OCI-LY3 (cell line): ENCODE measurements around the gene TTLL5.

Experiments used
- H2AFZ ChIP-seq: fragments of 200-600, 300-600 bp; shearing (Covaris generic); 2 replicates; pipeline ENCODE4 v1.6.0; 2014; ENCODE audit warnings: antibody characterized with exemption, low read depth, low read length
- H3K27ac ChIP-seq: fragments of 200-600, 300-600 bp; sonication (generic); 2 replicates; pipeline ENCODE4 v1.5.1; 2014; ENCODE audit warnings: mild to moderate bottlenecking, low read length, moderate library complexity, mixed read lengths
- H3K27me3 ChIP-seq: fragments of 200-600, 300-600 bp; sonication (generic); 2 replicates; pipeline ENCODE4 v1.6.1; 2014; ENCODE audit warnings: low read depth, low read length, mixed read lengths
- H3K36me3 ChIP-seq: fragments of 200-600, 300-600 bp; sonication (generic); replicated peaks from 2 replicates; pipeline ENCODE3; 2014; ENCODE audit warnings: low read depth, low read length, mixed read lengths
- H3K4me1 ChIP-seq: fragments of 300-600, 200-600 bp; sonication (generic); 2 replicates; pipeline ENCODE4 v1.6.1; 2014; ENCODE audit warnings: low read length, mixed read lengths
- H3K4me2 ChIP-seq: fragments of 200-600, 300-600 bp; sonication (generic); 2 replicates; pipeline ENCODE4 v1.6.1; 2014; ENCODE audit warnings: low read length, mixed read lengths
- H3K4me3 ChIP-seq: fragments of 300-600, 200-600 bp; sonication (generic); 2 replicates; pipeline ENCODE4 v1.5.1; 2014; ENCODE audit warnings: antibody characterized with exemption, mild to moderate bottlenecking, low read length, moderate library complexity
- H3K79me2 ChIP-seq: fragments of 300-600, 200-600 bp; shearing (Covaris generic); 2 replicates; pipeline ENCODE4 v1.6.1; 2014; ENCODE audit warnings: mild to moderate bottlenecking, low read length, mixed read lengths
- H3K9ac ChIP-seq: fragments of 300-600, 200-600 bp; shearing (Covaris generic); 2 replicates; pipeline ENCODE4 v1.6.0; 2014; ENCODE audit warnings: mild to moderate bottlenecking, low read length, moderate library complexity
- H3K9me3 ChIP-seq: fragments of 200-600, 300-600 bp; shearing (Covaris generic); 2 replicates; pipeline ENCODE4 v1.6.1; 2014; ENCODE audit warnings: low read length, mixed read lengths; ENCODE audit not compliant: insufficient read depth
- H4K20me1 ChIP-seq: fragments of 200-600, 300-600 bp; sonication (generic); 2 replicates; pipeline ENCODE4 v1.6.1; 2016; ENCODE audit warnings: low read length, mixed read lengths; ENCODE audit not compliant: insufficient read depth
- EZH2phosphoT487 ChIP-seq: fragments of 200-600 bp; shearing (Covaris generic); IDR thresholded peaks from 2 replicates; pipeline ENCODE4 v1.6.1; 2018; ENCODE audit warnings: antibody characterized with exemption, mixed run types, low read depth
- TF ChIP-seq, protein P1 (sequence below): fragments of 200-600, 300-600 bp; sonication (generic); IDR thresholded peaks from 2 replicates; pipeline ENCODE4 v1.5.1; 2014; ENCODE audit warnings: antibody characterized with exemption, low read length, low read depth

TTLL5 gene

DNA sequence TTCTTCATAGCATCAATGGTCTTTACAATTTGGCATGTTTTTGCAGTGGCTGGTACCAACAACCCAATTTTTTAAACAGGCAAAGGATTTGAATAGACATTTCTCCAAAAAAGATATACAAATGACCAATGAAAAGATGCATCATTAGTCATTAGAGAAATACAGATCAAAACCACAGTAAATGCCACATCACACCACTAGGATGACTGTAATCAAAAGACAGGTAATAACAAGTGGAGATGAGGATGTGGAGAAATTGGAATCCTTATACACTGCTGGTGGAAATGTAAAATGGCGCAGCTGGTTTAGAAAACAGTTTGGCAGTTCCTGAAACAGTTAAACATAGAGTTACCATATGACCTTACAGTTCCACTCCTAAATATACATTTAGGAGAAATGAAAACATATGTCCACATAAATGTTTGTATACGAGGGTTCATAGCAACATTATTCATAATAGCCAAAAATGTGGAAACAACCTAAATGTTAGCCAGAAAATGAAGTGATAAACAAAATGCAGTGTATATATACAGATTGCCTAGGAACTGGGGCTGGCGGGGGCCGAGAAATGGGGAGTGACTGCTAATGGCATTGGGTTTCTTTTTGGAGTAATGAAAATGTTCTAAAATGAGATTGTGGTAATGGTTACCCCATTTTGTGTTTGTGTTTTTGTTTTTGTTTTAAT lies 265.5 kb downstream of the TTLL5 start:
- Histone ChIP-seq H3K79me2 (no peaks in the 10 kb centered on the region), H3K9ac (no peak overlapping the region), H3K27ac (no peak overlapping the region), H3K36me3 (no peaks in the 10 kb centered on the region), H3K9me3 (no peaks in the 10 kb centered on the region), H3K4me3 (no peak overlapping the region), H2AFZ (no peak overlapping the region), H4K20me1 (no peaks in the 10 kb centered on the region), H3K27me3 (no peaks in the 10 kb centered on the region), H3K4me2 (no peak overlapping the region), H3K4me1 (no peaks in the 10 kb centered on the region)
- no peak for TF ChIP-seq EZH2phosphoT487
- TF ChIP-seq, protein P1, sequence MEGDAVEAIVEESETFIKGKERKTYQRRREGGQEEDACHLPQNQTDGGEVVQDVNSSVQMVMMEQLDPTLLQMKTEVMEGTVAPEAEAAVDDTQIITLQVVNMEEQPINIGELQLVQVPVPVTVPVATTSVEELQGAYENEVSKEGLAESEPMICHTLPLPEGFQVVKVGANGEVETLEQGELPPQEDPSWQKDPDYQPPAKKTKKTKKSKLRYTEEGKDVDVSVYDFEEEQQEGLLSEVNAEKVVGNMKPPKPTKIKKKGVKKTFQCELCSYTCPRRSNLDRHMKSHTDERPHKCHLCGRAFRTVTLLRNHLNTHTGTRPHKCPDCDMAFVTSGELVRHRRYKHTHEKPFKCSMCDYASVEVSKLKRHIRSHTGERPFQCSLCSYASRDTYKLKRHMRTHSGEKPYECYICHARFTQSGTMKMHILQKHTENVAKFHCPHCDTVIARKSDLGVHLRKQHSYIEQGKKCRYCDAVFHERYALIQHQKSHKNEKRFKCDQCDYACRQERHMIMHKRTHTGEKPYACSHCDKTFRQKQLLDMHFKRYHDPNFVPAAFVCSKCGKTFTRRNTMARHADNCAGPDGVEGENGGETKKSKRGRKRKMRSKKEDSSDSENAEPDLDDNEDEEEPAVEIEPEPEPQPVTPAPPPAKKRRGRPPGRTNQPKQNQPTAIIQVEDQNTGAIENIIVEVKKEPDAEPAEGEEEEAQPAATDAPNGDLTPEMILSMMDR: no peak

GRCh38 chr14:75927564-75928087 lies 266.6 kb downstream of the TTLL5 start:
- Histone ChIP-seq H3K36me3 (no peaks in the 10 kb centered on the region), H3K27me3 (no peaks in the 10 kb centered on the region), H3K79me2 (no peaks in the 10 kb centered on the region), H3K9me3 (no peaks in the 10 kb centered on the region), H3K4me1 (no peaks in the 10 kb centered on the region), H4K20me1 (no peaks in the 10 kb centered on the region), H2AFZ (no peak overlapping the region), H3K27ac (no peak overlapping the region), H3K4me2 (no peak overlapping the region), H3K9ac (no peak overlapping the region), H3K4me3 (no peak overlapping the region)
- no peak for TF ChIP-seq EZH2phosphoT487
- TF ChIP-seq, protein P1: no peak

DNA sequence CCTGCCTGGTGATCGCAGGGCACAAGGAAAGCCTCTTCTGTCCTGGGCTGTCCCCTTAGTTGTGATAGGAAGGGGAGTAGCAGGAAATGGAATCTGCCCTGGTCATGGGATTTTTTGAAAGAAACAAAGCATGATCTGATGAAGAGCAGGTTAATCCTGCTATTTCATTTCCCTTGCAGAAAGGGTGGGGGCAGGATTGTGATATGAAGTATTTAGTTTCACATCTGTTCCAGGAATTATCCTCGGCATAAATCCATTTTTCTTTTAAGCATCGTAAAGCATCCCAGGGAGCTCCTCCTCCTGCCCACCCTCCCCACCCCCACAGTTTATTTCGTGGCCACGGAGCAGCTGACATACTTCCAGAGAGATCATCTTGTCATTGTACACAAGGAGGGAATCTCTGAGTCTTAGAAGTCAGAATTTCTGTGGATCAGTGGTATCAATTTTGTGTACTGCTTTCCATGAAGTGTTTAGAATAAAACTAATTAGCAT lies 267.7 kb downstream of the TTLL5 start:
- no peak overlapping the region for H3K4me2 ChIP-seq
- no peak overlapping the region for H3K27ac ChIP-seq
- no peaks in the 10 kb centered on the region for H3K36me3 ChIP-seq
- no peaks in the 10 kb centered on the region for H3K79me2 ChIP-seq
- H3K4me1 ChIP-seq: no peaks in the 10 kb centered on the region
- no peaks in the 10 kb centered on the region for H3K9me3 ChIP-seq
- H3K27me3 ChIP-seq: no peaks in the 10 kb centered on the region
- H3K4me3 ChIP-seq: no peak overlapping the region
- TF ChIP-seq, protein P1: no peak
- TF ChIP-seq EZH2phosphoT487: no peak
- no peaks in the 10 kb centered on the region for H4K20me1 ChIP-seq
- H2AFZ ChIP-seq: no peak overlapping the region
- no peak overlapping the region for H3K9ac ChIP-seq

DNA sequence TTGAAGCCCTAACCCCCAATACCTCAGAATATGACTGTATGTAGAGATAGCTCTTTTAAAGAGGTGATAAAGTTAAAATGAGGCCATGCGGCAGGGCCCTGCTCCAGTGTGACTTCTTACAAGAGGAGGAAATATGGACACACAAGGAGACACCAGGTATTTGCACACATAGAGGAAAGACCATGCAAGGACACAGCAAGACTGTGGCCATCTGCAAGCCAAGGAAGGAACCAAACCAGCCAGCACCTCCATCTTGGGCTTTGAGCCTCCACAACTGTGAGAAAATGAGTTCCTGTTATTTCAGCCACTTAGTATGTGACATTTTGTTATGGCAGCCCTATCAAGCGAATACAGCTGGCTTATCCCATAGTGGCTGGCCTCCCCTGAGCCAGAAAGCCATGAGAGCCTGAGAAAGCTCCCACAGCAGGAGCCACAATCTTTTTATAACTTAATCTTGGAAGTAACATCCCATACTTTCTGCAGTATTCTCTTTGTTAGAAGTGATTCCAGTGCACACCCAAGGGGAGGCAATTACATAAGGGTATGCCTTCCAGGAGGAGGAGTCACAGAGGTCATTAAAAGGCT lies 272.8 kb downstream of the TTLL5 start:
- H2AFZ ChIP-seq: no peak overlapping the region
- TF ChIP-seq EZH2phosphoT487: no peak
- TF ChIP-seq, protein P1: no peak
- no peaks in the 10 kb centered on the region for H3K4me1 ChIP-seq
- H3K9me3 ChIP-seq: no peaks in the 10 kb centered on the region
- no peaks in the 10 kb centered on the region for H4K20me1 ChIP-seq
- H3K36me3 ChIP-seq: no peaks in the 10 kb centered on the region
- H3K9ac ChIP-seq: no peak overlapping the region
- H3K27me3 ChIP-seq: no peaks in the 10 kb centered on the region
- no peak overlapping the region for H3K27ac ChIP-seq
- H3K4me2 ChIP-seq: no peak overlapping the region
- no peaks in the 10 kb centered on the region for H3K79me2 ChIP-seq
- no peak overlapping the region for H3K4me3 ChIP-seq
